ENCODE measurements around the gene BEND5.

GRCh38 chr1:48715921-48716320 is 60.8 kb downstream of the BEND5 start:
- no peak for TF ChIP-seq CTCF (tag by site-specific recombination; IDR thresholded peaks at IDR 0.05)
- no peak for TF ChIP-seq ZNF138 (tag by site-specific recombination; IDR thresholded peaks at IDR 0.05; ENCODE audit: borderline replicate concordance)
- no peak for TF ChIP-seq ZNF692 (tag by site-specific recombination; IDR thresholded peaks at IDR 0.05)
- no peak for TF ChIP-seq REST (tag by site-specific recombination; IDR thresholded peaks at IDR 0.05)
- TF ChIP-seq MYNN (tag by site-specific recombination; IDR thresholded peaks at IDR 0.05; ENCODE audit: borderline replicate concordance) = no peak
- TF ChIP-seq ZNF391 (tag by site-specific recombination; IDR thresholded peaks at IDR 0.05; ENCODE audit: borderline replicate concordance, low read depth) = no peak
- TF ChIP-seq HOXA7 (CRISPR knock-in tag; IDR thresholded peaks at IDR 0.05; ENCODE audit: borderline replicate concordance) = no peak
- TF ChIP-seq ZNF623 (tag by site-specific recombination; IDR thresholded peaks at IDR 0.05) = no peak
- no peak for TF ChIP-seq ZNF133 (tag by site-specific recombination; IDR thresholded peaks at IDR 0.05)
- no peak for TF ChIP-seq ZBTB7A (tag by site-specific recombination; IDR thresholded peaks at IDR 0.05; ENCODE audit: low read depth)
- TF ChIP-seq ZBTB49 (tag by site-specific recombination; IDR thresholded peaks at IDR 0.05; ENCODE audit: low read depth) = no peak

Measured in HEK293 (cell line).